Panc1 (cell line): Measurements from ENCODE around the gene CD300LF. TPM values are rescaled to one million over a fixed set of nuclear protein-coding genes. Genes with fewer than 3 reads are reported as not detected.

Source experiments
- ATAC-seq: fragments of 200-7000 bp; cut with Tn5 transposase; 2 replicates; pipeline ENCODE4 v1.9.1; 2020; ENCODE audit warnings: mild to moderate bottlenecking, moderate library complexity
- BruUV-seq: library from RNA; stranded (reverse); fragments of 400-500 nt; replicated peaks from 2 replicates; lab custom pipeline; 2021; lab: Mats Ljungman, UMichigan
- CTCF ChIA-PET: fragments of 300-600 bp; sonication (Branson Sonifier 250); formaldehyde crosslinking; loops from one replicate; lab custom pipeline; 2022; ENCODE audit warnings: antibody characterized with exemption; lab: Charles Lee
- POLR2A ChIA-PET: fragments of 300-600 bp; sonication (Branson Sonifier 250); formaldehyde crosslinking; loops from one replicate; lab custom pipeline; 2022; ENCODE audit warnings: antibody characterized with exemption; lab: Charles Lee
- DNase-seq: peaks from one replicate; pipeline ENCODE4 v3.0.0-alpha.2; 2010; ENCODE audit warnings: low read depth, low spot score
- H3K27ac ChIP-seq: 2 replicates; pipeline ENCODE4 v1.5.1; 2011; ENCODE audit warnings: mild to moderate bottlenecking, low read length, inconsistent platforms
- H3K27me3 ChIP-seq: fragments of 200-500 bp; sonication (Bioruptor generic); 2 replicates; pipeline ENCODE4 v1.6.0; 2014; ENCODE audit warnings: low read length, inconsistent platforms; ENCODE audit not compliant: control insufficient read depth, insufficient read depth
- H3K36me3 ChIP-seq: fragments of 200-500 bp; sonication (Bioruptor generic); 2 replicates; pipeline ENCODE4 v1.5.1; 2014; ENCODE audit warnings: inconsistent platforms, mild to moderate bottlenecking, low read length, moderate library complexity; ENCODE audit not compliant: control insufficient read depth, insufficient read depth
- H3K4me1 ChIP-seq: 2 replicates; pipeline ENCODE4 v1.5.1; 2011; ENCODE audit warnings: inconsistent platforms, mild to moderate bottlenecking, low read length, moderate library complexity; ENCODE audit not compliant: control insufficient read depth, insufficient read depth
- H3K4me3 ChIP-seq, 2 experiments: 2 replicates each; pipeline ENCODE4 v1.5.1; 2011 to 2012; ENCODE audit warnings: low read depth in 2 of 2, low read length in 2 of 2, mild to moderate bottlenecking in 2 of 2, inconsistent platforms in 1 of 2, moderate library complexity in 1 of 2
- H3K9me3 ChIP-seq: fragments of 200-500 bp; sonication (Bioruptor generic); 2 replicates; pipeline ENCODE4 v1.5.1; 2014; ENCODE audit warnings: low read depth, mild to moderate bottlenecking, inconsistent platforms, low read length, moderate library complexity; ENCODE audit not compliant: control insufficient read depth, insufficient read depth
- POLR2AphosphoS5 ChIP-seq: IDR thresholded peaks from 2 replicates; pipeline ENCODE4 v1.6.1; 2012; ENCODE audit warnings: mild to moderate bottlenecking, low read depth, low read length, moderate library complexity
- SIN3A ChIP-seq: IDR thresholded peaks from 2 replicates; pipeline ENCODE4 v1.6.1; 2012; ENCODE audit warnings: low read depth, mild to moderate bottlenecking, low read length, moderate library complexity, borderline replicate concordance; ENCODE audit not compliant: insufficient read depth
- TCF7L2 ChIP-seq: IDR thresholded peaks from 2 replicates; pipeline ENCODE4 v1.6.1; 2011; ENCODE audit warnings: mild to moderate bottlenecking, low read depth, low read length, inconsistent platforms
- in situ Hi-C: cut with HindIII; loops from 2 replicates; pipeline ENCODE4 v1.10.0; 2016; ENCODE audit warnings: low sequenced_read_pairs, low pct_unique_long_range_greater_than_20kb
- intact Hi-C: fragments of 100-400 bp; cut with micrococcal nuclease; formaldehyde crosslinking; loops from one replicate; pipeline ENCODE4 v1.10.0; 2022; ENCODE audit not compliant: unreplicated experiment
- total RNA-seq: library from RNA; stranded (reverse); gene quantifications from one replicate; pipeline ENCODE4 v1.2.1, GENCODE V29; 2021; ENCODE audit not compliant: unreplicated experiment
- TF ChIP-seq, protein P1 (sequence below), 2 experiments: IDR thresholded peaks; 2 replicates each; pipeline ENCODE4 v1.6.1; 2011 to 2012; ENCODE audit warnings: low read depth in 2 of 2, control low read depth in 1 of 2, low read length in 1 of 2, mild to moderate bottlenecking in 1 of 2, moderate library complexity in 1 of 2; ENCODE audit not compliant: insufficient read depth in 1 of 2
- TF ChIP-seq, protein P2 (sequence below): fragments of 450-650 bp; IDR thresholded peaks from 2 replicates; pipeline ENCODE4 v1.5.1; 2017; ENCODE audit warnings: mild to moderate bottlenecking

CD300LF gene
- total RNA-seq, 1 experiment from 2014 or later, result not detected

DNA sequence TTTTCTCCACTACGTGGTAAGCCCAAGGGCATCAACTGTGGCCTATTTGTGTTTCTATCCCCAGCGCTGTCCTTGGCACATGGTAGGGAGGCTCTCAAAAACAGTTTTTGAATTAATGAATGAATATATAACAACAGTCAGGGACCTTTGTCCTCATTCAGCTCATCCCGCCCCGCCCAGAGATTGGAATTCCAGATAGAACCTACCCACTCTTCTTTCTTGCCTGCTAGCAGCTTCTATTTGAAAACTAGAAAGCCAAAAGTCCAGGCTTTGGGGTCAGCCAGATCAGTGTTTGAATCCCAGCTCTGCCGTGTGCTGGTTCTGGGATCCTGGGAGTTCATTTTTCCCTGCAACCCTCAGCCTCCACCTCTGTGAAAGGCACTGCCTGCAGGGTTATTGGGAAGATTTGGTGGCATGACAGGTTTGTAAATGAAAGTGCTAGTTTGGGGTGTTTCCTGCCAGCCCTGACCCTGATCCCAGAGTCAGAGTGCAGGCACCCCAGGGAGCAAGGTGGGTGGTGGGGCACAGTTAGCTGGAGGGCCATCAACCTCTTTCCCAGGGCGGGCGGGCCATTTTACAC is 40.2 kb upstream of the CD300LF start:
- peak overlapping the region; percentile 30; the same call in 1 of the 2 replicates for H3K27ac ChIP-seq
- TF ChIP-seq TCF7L2 (no peak), SIN3A (no peak), POLR2AphosphoS5 (no peak)
- TF ChIP-seq, protein P1, sequence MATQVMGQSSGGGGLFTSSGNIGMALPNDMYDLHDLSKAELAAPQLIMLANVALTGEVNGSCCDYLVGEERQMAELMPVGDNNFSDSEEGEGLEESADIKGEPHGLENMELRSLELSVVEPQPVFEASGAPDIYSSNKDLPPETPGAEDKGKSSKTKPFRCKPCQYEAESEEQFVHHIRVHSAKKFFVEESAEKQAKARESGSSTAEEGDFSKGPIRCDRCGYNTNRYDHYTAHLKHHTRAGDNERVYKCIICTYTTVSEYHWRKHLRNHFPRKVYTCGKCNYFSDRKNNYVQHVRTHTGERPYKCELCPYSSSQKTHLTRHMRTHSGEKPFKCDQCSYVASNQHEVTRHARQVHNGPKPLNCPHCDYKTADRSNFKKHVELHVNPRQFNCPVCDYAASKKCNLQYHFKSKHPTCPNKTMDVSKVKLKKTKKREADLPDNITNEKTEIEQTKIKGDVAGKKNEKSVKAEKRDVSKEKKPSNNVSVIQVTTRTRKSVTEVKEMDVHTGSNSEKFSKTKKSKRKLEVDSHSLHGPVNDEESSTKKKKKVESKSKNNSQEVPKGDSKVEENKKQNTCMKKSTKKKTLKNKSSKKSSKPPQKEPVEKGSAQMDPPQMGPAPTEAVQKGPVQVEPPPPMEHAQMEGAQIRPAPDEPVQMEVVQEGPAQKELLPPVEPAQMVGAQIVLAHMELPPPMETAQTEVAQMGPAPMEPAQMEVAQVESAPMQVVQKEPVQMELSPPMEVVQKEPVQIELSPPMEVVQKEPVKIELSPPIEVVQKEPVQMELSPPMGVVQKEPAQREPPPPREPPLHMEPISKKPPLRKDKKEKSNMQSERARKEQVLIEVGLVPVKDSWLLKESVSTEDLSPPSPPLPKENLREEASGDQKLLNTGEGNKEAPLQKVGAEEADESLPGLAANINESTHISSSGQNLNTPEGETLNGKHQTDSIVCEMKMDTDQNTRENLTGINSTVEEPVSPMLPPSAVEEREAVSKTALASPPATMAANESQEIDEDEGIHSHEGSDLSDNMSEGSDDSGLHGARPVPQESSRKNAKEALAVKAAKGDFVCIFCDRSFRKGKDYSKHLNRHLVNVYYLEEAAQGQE (IDR thresholded peaks at IDR 0.05; ENCODE audit: insufficient read depth in 1 of 2, low read depth in 2 of 2, low read length in 1 of 2), result no peak
- TF ChIP-seq, protein P2, sequence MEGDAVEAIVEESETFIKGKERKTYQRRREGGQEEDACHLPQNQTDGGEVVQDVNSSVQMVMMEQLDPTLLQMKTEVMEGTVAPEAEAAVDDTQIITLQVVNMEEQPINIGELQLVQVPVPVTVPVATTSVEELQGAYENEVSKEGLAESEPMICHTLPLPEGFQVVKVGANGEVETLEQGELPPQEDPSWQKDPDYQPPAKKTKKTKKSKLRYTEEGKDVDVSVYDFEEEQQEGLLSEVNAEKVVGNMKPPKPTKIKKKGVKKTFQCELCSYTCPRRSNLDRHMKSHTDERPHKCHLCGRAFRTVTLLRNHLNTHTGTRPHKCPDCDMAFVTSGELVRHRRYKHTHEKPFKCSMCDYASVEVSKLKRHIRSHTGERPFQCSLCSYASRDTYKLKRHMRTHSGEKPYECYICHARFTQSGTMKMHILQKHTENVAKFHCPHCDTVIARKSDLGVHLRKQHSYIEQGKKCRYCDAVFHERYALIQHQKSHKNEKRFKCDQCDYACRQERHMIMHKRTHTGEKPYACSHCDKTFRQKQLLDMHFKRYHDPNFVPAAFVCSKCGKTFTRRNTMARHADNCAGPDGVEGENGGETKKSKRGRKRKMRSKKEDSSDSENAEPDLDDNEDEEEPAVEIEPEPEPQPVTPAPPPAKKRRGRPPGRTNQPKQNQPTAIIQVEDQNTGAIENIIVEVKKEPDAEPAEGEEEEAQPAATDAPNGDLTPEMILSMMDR, result no peak
- POLR2A ChIA-PET, result no interaction called here

DNA sequence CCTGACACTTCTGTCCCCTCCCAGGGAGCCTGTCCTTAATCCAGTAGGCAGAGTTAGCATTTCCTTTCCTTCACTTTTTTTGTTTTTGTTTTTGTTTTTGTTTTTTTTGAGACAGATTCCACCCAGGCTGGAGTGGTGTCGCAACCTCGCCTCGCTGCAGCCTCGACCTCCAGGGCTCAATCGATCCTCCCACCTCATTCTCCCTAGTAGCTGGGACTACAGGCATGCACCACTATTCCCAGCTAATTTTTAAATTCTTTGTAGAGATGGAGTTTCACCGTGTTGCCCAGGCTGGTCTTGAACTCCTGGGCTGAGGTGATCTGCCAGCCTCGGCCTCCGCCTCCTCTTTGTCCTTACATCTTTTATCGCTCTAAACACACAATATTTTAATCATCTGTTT is 39.7 kb upstream of the CD300LF start:
- intact Hi-C loops (no loop called here), in situ Hi-C loops (no loop called here)
- no peak for ATAC-seq
- Histone ChIP-seq H3K36me3 (peaks cover 2% of the 10 kb centered on the region; the same call in 1 of the 2 replicates), H3K9me3 (no peaks in the 10 kb centered on the region), H3K27ac (no peak overlapping the region), H3K4me1 (peaks cover 27% of the 10 kb centered on the region), H3K27me3 (no peaks in the 10 kb centered on the region), H3K4me3 (no peak overlapping the region)
- BruUV-seq, result no TSS peak
- TF ChIP-seq, protein P2, result no peak
- no peak for TF ChIP-seq TCF7L2
- DNase-seq, result no peak
- CTCF ChIA-PET, result interaction anchor here (0.6 kb wide), 1 partner anchor 206 kb away, joined by 5 read pairs; no protein-coding TSS in a partner anchor
- POLR2A ChIA-PET, result interaction anchor here (0.6 kb wide), 1 partner anchor 565 kb away, joined by 3 read pairs; no protein-coding TSS in a partner anchor

More for the DNA sequence above, 40.2 kb upstream of the CD300LF start:
- intact Hi-C loops (no loop called here), in situ Hi-C loops (no loop called here)
- Histone ChIP-seq H3K36me3 (peaks cover 2% of the 10 kb centered on the region; the same call in 1 of the 2 replicates), H3K27me3 (no peaks in the 10 kb centered on the region), H3K4me3 (no peak overlapping the region), H3K9me3 (no peaks in the 10 kb centered on the region), H3K4me1 (peaks cover 28% of the 10 kb centered on the region)
- ATAC-seq (no peak), DNase-seq (no peak)
- no TSS peak for BruUV-seq
- CTCF ChIA-PET, result interaction anchor here (0.6 to 0.9 kb wide), 2 partner anchors 7 to 205 kb away, joined by 5 read pairs; no protein-coding TSS in a partner anchor
